CD4-positive, alpha-beta T cell (primary cell): ENCODE results near the gene ABCA9. TPM values are rescaled to one million over a fixed set of nuclear protein-coding genes. Genes with fewer than 3 reads are reported as not detected.

Experiments used
- ATAC-seq: fragments of 200-7000 bp; cut with Tn5 transposase; one replicate; pipeline ENCODE4 v1.10.0; 2022; ENCODE audit warnings: mild to moderate bottlenecking; ENCODE audit not compliant: poor library complexity
- CTCF ChIA-PET: fragments of 350-600 bp; sonication (Branson Sonifier 250); formaldehyde crosslinking; loops from one replicate; lab custom pipeline; 2021; ENCODE audit warnings: antibody characterized with exemption, inconsistent platforms; lab: Charles Lee
- POLR2A ChIA-PET: fragments of 350-600 bp; sonication (Branson Sonifier 250); formaldehyde crosslinking; loops from one replicate; lab custom pipeline; 2021; ENCODE audit warnings: antibody characterized with exemption, inconsistent platforms; lab: Charles Lee
- DNase-seq, 14 experiments: peaks; one replicate each; pipeline ENCODE4 v3.0.0-alpha.2; 2013 to 2020; ENCODE audit warnings: mixed read lengths in 2 of 14
- H3K27ac ChIP-seq, 2 donors: one replicate each; pipeline versions ENCODE4 v1.5.1 to v1.7.0; 2013; ENCODE audit warnings: low read length in 2 of 2, low read depth in 1 of 2, mild to moderate bottlenecking in 1 of 2
- H3K27me3 ChIP-seq, 2 experiments: 1 replicate in 1 of 2; 2 replicates in 1 of 2; pipeline versions ENCODE4 v1.6.1 to v1.7.0; 2013; ENCODE audit warnings: low read length in 2 of 2, control low read depth in 1 of 2, mild to moderate bottlenecking in 1 of 2, moderate library complexity in 1 of 2; ENCODE audit not compliant: insufficient read depth in 2 of 2, control insufficient read depth in 1 of 2
- H3K36me3 ChIP-seq: one replicate; pipeline ENCODE4 v1.6.1; 2013; ENCODE audit warnings: low read length, control low read depth; ENCODE audit not compliant: insufficient read depth
- H3K4me1 ChIP-seq: one replicate; pipeline ENCODE4 v1.6.1; 2013; ENCODE audit warnings: low read length, control low read depth; ENCODE audit not compliant: insufficient read depth
- H3K4me3 ChIP-seq: one replicate; pipeline ENCODE4 v1.5.1; 2013; ENCODE audit warnings: mild to moderate bottlenecking, low read length, moderate library complexity
- H3K9me3 ChIP-seq, 2 experiments: 1 replicate in 1 of 2; 2 replicates in 1 of 2; pipeline versions ENCODE4 v1.6.1 to v1.7.0; 2013; ENCODE audit warnings: low read length in 2 of 2, mild to moderate bottlenecking in 2 of 2, control low read depth in 1 of 2, moderate library complexity in 1 of 2; ENCODE audit not compliant: control insufficient read depth in 1 of 2, insufficient read depth in 1 of 2
- H3K27ac Mint-ChIP-seq: one replicate; pipeline ENCODE4 v1.8.0; 2020; ENCODE audit warnings: mixed read lengths
- H3K27me3 Mint-ChIP-seq: one replicate; pipeline ENCODE4 v1.8.0; 2021; ENCODE audit warnings: mixed read lengths
- H3K36me3 Mint-ChIP-seq: one replicate; pipeline ENCODE4 v1.8.0; 2021; ENCODE audit warnings: low read depth, mixed read lengths
- H3K4me1 Mint-ChIP-seq: one replicate; pipeline ENCODE4 v1.8.0; 2021; ENCODE audit warnings: low read depth, mixed read lengths
- H3K4me3 Mint-ChIP-seq: one replicate; pipeline ENCODE4 v1.8.0; 2020; ENCODE audit warnings: mild to moderate bottlenecking, mixed read lengths
- H3K9me3 Mint-ChIP-seq: one replicate; pipeline ENCODE4 v1.8.0; 2020; ENCODE audit warnings: mixed read lengths
- intact Hi-C, 2 experiments: fragments of 100-400 bp; cut with DNase I in 1 of 2; cut with micrococcal nuclease in 1 of 2; formaldehyde crosslinking; loops; one replicate each; pipeline versions ENCODE4 v1.15.1 to v1.9.0; 2023 to 2025; cut with DNase I, micrococcal nuclease
- total RNA-seq, 174 experiments: library from RNA in 2 of 174; stranded (reverse) in 2 of 174; gene quantifications; one replicate each; pipeline ENCODE4 v1.2.3 and lab custom pipeline; 2021 to 2026
- TF ChIP-seq, protein P1 (sequence below): fragments of 200-600 bp; IDR thresholded peaks from one replicate; pipeline ENCODE4 v1.8.0; 2022; ENCODE audit warnings: antibody characterized with exemption, mild to moderate bottlenecking

ABCA9 gene
- total RNA-seq, 2 experiments from 2014 or later = 0.03 TPM

DNA sequence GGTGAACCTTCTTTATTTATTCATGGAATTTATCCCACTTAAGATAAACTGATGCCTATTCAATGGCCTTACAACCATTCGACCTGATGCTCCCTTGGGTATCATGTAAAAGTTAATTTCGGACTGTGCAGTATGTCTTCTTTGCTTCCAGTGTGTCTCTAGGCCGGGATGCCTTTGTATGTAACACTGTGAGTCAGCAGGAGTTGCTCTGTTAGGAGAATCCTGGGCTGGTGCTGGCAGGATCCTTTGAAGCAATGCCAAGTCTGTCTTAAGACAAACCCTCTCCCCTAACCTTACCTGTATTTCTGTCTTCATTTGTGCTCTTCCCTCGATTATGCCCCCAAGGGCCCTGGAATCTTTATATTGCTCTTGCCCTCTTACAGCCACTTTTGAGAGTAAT lies 67.6 kb downstream of the ABCA9 start:
- ChIA-PET CTCF (no interaction called here), POLR2A (no interaction called here)
- TF ChIP-seq, protein P1, sequence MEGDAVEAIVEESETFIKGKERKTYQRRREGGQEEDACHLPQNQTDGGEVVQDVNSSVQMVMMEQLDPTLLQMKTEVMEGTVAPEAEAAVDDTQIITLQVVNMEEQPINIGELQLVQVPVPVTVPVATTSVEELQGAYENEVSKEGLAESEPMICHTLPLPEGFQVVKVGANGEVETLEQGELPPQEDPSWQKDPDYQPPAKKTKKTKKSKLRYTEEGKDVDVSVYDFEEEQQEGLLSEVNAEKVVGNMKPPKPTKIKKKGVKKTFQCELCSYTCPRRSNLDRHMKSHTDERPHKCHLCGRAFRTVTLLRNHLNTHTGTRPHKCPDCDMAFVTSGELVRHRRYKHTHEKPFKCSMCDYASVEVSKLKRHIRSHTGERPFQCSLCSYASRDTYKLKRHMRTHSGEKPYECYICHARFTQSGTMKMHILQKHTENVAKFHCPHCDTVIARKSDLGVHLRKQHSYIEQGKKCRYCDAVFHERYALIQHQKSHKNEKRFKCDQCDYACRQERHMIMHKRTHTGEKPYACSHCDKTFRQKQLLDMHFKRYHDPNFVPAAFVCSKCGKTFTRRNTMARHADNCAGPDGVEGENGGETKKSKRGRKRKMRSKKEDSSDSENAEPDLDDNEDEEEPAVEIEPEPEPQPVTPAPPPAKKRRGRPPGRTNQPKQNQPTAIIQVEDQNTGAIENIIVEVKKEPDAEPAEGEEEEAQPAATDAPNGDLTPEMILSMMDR = no peak
- no peaks in the 10 kb centered on the region for H3K9me3 Mint-ChIP-seq
- Histone ChIP-seq H3K9me3 (no peaks in the 10 kb centered on the region), H3K27me3 (no peaks in the 10 kb centered on the region), H3K36me3 (no peaks in the 10 kb centered on the region), H3K4me3 (no peak overlapping the region), H3K27ac (no peak overlapping the region), H3K4me1 (no peaks in the 10 kb centered on the region)
- no peak for ATAC-seq
- H3K36me3 Mint-ChIP-seq = no peaks in the 10 kb centered on the region
- H3K27me3 Mint-ChIP-seq = no peaks in the 10 kb centered on the region
- no peaks in the 10 kb centered on the region for H3K4me1 Mint-ChIP-seq
- H3K4me3 Mint-ChIP-seq = no peak overlapping the region
- intact Hi-C loops = no loop called here
- no peak overlapping the region for H3K27ac Mint-ChIP-seq
- no peak for DNase-seq

DNA sequence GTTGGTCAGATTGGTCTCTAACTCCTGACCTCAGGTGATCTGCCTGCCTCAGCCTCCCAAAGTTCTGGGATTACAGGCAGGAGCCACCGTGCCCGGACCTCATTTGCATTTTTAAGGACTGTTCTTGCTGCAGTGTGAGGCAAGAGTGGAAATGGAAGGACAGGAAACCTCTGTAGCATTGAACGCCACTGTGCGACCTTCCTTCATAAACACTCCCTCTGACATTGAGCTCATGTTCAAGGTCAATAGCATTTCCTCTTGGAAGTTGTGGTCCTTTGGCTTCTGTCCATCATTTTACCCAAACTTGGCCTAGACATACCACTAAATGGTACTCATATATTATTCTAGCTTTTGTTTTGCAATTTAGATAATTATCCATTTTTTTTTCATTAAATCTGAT lies 72.8 kb downstream of the ABCA9 start:
- TF ChIP-seq, protein P1 = no peak
- Mint-ChIP-seq H3K27ac (no peak overlapping the region), H3K36me3 (no peaks in the 10 kb centered on the region), H3K4me1 (no peaks in the 10 kb centered on the region), H3K27me3 (no peaks in the 10 kb centered on the region), H3K9me3 (no peaks in the 10 kb centered on the region), H3K4me3 (no peak overlapping the region)
- no peak overlapping the region for H3K27ac ChIP-seq
- no peaks in the 10 kb centered on the region for H3K27me3 ChIP-seq
- H3K36me3 ChIP-seq = no peaks in the 10 kb centered on the region
- no peak for ATAC-seq
- POLR2A ChIA-PET = no interaction called here
- intact Hi-C loops = loop anchor here in 1 of 2 experiments (10.0 kb wide), 1 partner anchor 47 kb away; no protein-coding TSS in a partner anchor
- H3K9me3 ChIP-seq = no peaks in the 10 kb centered on the region
- CTCF ChIA-PET = no interaction called here
- no peak for DNase-seq
- H3K4me3 ChIP-seq = no peak overlapping the region
- no peaks in the 10 kb centered on the region for H3K4me1 ChIP-seq

DNA sequence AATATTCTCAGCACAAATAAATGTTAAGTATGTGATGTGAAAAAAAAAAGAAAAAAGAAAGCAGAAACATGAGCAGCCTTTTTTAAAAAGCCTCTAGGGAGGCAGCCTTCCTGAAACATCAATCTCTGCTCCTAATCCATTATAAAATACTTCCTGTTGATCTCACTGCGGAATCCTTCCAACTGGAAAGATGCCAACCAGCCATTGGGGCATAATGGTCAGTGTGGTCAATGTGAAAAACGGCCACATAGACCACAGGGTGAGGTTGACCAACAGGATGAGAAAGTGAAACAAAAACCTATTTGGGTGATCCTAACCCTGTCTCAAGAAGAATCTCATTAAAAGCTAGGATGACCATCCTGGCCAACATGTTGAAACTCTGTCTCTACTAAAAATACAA lies 79.4 kb downstream of the ABCA9 start:
- Mint-ChIP-seq H3K27ac (no peak overlapping the region), H3K4me3 (no peak overlapping the region), H3K9me3 (no peaks in the 10 kb centered on the region), H3K4me1 (no peaks in the 10 kb centered on the region), H3K36me3 (no peaks in the 10 kb centered on the region), H3K27me3 (peaks cover 9% of the 10 kb centered on the region)
- TF ChIP-seq, protein P1 = no peak
- H3K4me3 ChIP-seq = no peak overlapping the region
- ATAC-seq (no peak), DNase-seq (no peak)
- ChIA-PET CTCF (no interaction called here), POLR2A (no interaction called here)
- no peaks in the 10 kb centered on the region for H3K9me3 ChIP-seq
- no peak overlapping the region for H3K27ac ChIP-seq
- no peaks in the 10 kb centered on the region for H3K27me3 ChIP-seq
- intact Hi-C loops = loop anchor here in 1 of 2 experiments (10.0 kb wide), 1 partner anchor 54 kb away; no protein-coding TSS in a partner anchor
- H3K4me1 ChIP-seq = no peaks in the 10 kb centered on the region
- H3K36me3 ChIP-seq = no peaks in the 10 kb centered on the region
